Mesendoderm (in vitro differentiated cells): ENCODE results near the gene KRTAP29-1.

Experiments
- DNase-seq: peaks from one replicate; pipeline ENCODE4 v3.0.0; 2013
- H2AK5ac ChIP-seq: 2 replicates; pipeline ENCODE4 v1.6.1; 2013; ENCODE audit warnings: low read length, inconsistent platforms
- H2BK120ac ChIP-seq: 2 replicates; pipeline ENCODE4 v1.6.1; 2013; ENCODE audit warnings: low read depth, mild to moderate bottlenecking, low read length, moderate library complexity, mixed read lengths
- H2BK15ac ChIP-seq: replicated peaks from 2 replicates; pipeline ENCODE4 v1.6.1; 2013; ENCODE audit warnings: low read depth, mild to moderate bottlenecking, moderate library complexity
- H2BK5ac ChIP-seq: 2 replicates; pipeline ENCODE4 v1.6.1; 2013; ENCODE audit warnings: low read length, inconsistent platforms
- H3K18ac ChIP-seq: 2 replicates; pipeline ENCODE4 v1.6.1; 2013; ENCODE audit warnings: mild to moderate bottlenecking, low read length, mixed read lengths
- H3K23ac ChIP-seq: one replicate; pipeline ENCODE4 v1.6.1; 2013; ENCODE audit warnings: low read length
- H3K27ac ChIP-seq: 2 replicates; pipeline ENCODE4 v1.5.1; 2013; ENCODE audit warnings: low read depth, mild to moderate bottlenecking, inconsistent platforms, low read length, moderate library complexity
- H3K27me3 ChIP-seq: 2 replicates; pipeline ENCODE4 v1.6.1; 2013; ENCODE audit warnings: low read length, control low read depth, mild to moderate bottlenecking, inconsistent platforms; ENCODE audit not compliant: insufficient read depth, poor library complexity
- H3K36me3 ChIP-seq: 2 replicates; pipeline ENCODE4 v1.6.1; 2013; ENCODE audit warnings: low read length, inconsistent platforms; ENCODE audit not compliant: control insufficient read depth, insufficient read depth
- H3K4ac ChIP-seq: one replicate; pipeline ENCODE4 v1.6.1; 2013; ENCODE audit warnings: low read depth, mild to moderate bottlenecking, low read length, moderate library complexity
- H3K4me1 ChIP-seq: 2 replicates; pipeline ENCODE4 v1.6.1; 2013; ENCODE audit warnings: low read depth, low read length, inconsistent platforms; ENCODE audit not compliant: control insufficient read depth
- H3K4me2 ChIP-seq: 2 replicates; pipeline ENCODE4 v1.6.1; 2013; ENCODE audit warnings: low read length
- H3K4me3 ChIP-seq: 2 replicates; pipeline ENCODE4 v1.5.1; 2013; ENCODE audit warnings: mild to moderate bottlenecking, low read length
- H3K56ac ChIP-seq: one replicate; pipeline ENCODE4 v1.6.1; 2013; ENCODE audit warnings: low read length
- H3K79me1 ChIP-seq: 2 replicates; pipeline ENCODE4 v1.6.1; 2013; ENCODE audit warnings: low read length, inconsistent platforms
- H3K79me2 ChIP-seq: 2 replicates; pipeline ENCODE4 v1.6.1; 2013; ENCODE audit warnings: mild to moderate bottlenecking, low read length; ENCODE audit not compliant: control insufficient read depth, insufficient read depth
- H3K9ac ChIP-seq: 2 replicates; pipeline ENCODE4 v1.6.1; 2013; ENCODE audit warnings: low read length, inconsistent platforms
- H4K5ac ChIP-seq: one replicate; pipeline ENCODE4 v1.6.1; 2013; ENCODE audit warnings: low read length
- H4K8ac ChIP-seq: one replicate; pipeline ENCODE4 v1.6.1; 2013; ENCODE audit warnings: low read depth, mild to moderate bottlenecking, control low read depth, low read length, moderate library complexity
- WGBS: extraction: QIAGEN DNeasy Blood & Tissue Kit; methylation state at CpG from one replicate; pipeline ENCODE4 v1.1.7; 2013; ENCODE audit warnings: low lambda C conversion rate, missing lambda C conversion rate; ENCODE audit not compliant: insufficient coverage; ENCODE audit errors: extremely low coverage; 5-methylcytosine and 5-hydroxymethylcytosine counted together

The KRTAP29-1 gene

DNA sequence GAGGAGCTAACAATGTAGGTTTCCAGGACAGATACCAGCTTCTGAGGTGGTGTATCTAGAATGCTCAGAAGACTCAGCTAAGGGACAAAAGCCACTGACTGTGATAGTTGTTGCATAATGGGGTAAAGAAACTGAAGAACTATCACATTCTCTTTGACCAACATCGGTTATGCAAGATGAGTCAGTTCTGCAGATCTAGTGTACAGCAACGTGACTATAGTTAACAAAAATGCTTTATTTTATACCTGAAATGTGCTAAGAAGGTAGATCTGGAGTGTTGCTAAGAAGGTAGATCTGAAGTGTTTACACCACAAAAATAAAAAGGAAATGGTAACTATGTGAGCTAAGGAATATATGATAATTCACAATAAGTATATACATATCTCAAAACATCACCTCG lies 34.9 kb downstream of the KRTAP29-1 start:
- Histone ChIP-seq H3K27ac (no peak overlapping the region), H3K4me2 (no peak overlapping the region), H2BK5ac (no peak overlapping the region), H3K79me1 (no peaks in the 10 kb centered on the region), H3K23ac (no peak overlapping the region), H3K4me3 (no peak overlapping the region), H3K4ac (no peak overlapping the region), H2AK5ac (no peak overlapping the region), H3K79me2 (no peaks in the 10 kb centered on the region), H2BK120ac (no peak overlapping the region), H3K56ac (no peak overlapping the region), H3K4me1 (no peaks in the 10 kb centered on the region), H3K27me3 (no peaks in the 10 kb centered on the region), H4K8ac (no peak overlapping the region), H2BK15ac (no peak overlapping the region), H3K36me3 (no peaks in the 10 kb centered on the region), H3K18ac (no peak overlapping the region), H4K5ac (no peak overlapping the region), H3K9ac (no peak overlapping the region)
- no peak for DNase-seq
- no CpG with 5 or more reads among the region's 3 CpGs for WGBS

DNA sequence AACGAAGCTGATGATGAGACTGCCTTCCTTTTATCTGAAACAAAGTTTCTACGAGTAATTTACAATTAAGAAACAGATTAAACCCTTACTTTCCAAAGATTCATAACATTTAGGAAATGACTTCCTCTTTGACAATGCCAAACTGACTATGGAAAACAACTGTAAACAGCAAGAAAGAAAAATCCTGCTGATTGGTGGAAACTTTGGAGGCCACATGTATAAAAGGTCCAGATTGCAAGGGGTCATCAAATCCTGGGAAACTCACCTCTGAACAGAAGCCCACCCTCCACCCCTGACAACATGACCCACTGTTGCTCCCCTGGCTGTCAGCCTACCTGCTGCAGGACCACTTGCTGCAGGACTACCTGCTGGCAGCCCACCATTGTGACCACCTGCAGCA lies 37.6 kb downstream of the KRTAP29-1 start, which contains the start of gene KRTAP9-6:
KRTAP9-6 (plus strand) TSS at position 301 of the 400 bp plus-strand sequence; CDS start at position 301, 0 bp downstream.
- no peak within 1 kb of the TSS for H3K18ac ChIP-seq
- no peak within 1 kb of the TSS for H3K4me2 ChIP-seq
- no peak within 1 kb of the TSS for H3K4ac ChIP-seq
- no peaks in the 10 kb centered on the region for H3K79me2 ChIP-seq
- no peaks in the 10 kb centered on the region for H3K4me1 ChIP-seq
- H4K5ac ChIP-seq = no peak within 1 kb of the TSS
- no peak within 1 kb of the TSS for H2BK120ac ChIP-seq
- H3K27ac ChIP-seq = no peak within 1 kb of the TSS
- no peak within 1 kb of the TSS for H3K4me3 ChIP-seq
- no CpG with 5 or more reads among the region's 2 CpGs for WGBS
- H4K8ac ChIP-seq = no peak within 1 kb of the TSS
- no peaks in the 10 kb centered on the region for H3K36me3 ChIP-seq
- H2BK15ac ChIP-seq = no peak within 1 kb of the TSS
- no peaks in the 10 kb centered on the region for H3K27me3 ChIP-seq
- no peak within 1 kb of the TSS for H3K56ac ChIP-seq
- H3K23ac ChIP-seq = no peak within 1 kb of the TSS
- no peaks in the 10 kb centered on the region for H3K79me1 ChIP-seq
- DNase-seq = no peak
- H3K9ac ChIP-seq = no peak within 1 kb of the TSS
- H2AK5ac ChIP-seq = no peak within 1 kb of the TSS
- H2BK5ac ChIP-seq = no peak within 1 kb of the TSS

DNA sequence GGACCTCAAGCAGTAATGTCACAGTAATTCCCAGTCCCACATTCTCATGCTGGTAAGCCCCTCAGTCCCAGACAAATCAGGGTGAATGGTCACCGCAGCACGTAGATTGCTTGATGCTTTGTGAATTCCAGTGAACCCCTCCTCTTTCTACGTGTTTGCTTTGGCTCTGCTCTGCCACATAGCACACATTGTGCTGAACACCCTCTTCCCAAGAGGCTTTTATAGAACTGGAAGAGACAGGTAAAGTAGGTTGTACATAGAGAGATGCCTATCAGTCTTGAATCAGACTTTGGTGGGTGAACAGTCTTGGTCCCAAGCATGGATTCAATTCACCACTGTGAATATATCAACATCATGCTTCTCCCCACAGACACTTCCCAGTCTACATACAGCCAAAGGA lies 38.1 kb downstream of the KRTAP29-1 start:
- Histone ChIP-seq H2AK5ac (no peak overlapping the region), H3K4ac (no peak overlapping the region), H4K8ac (no peak overlapping the region), H3K18ac (no peak overlapping the region), H2BK120ac (no peak overlapping the region), H3K27ac (no peak overlapping the region), H4K5ac (no peak overlapping the region), H2BK5ac (no peak overlapping the region), H3K9ac (no peak overlapping the region), H3K27me3 (no peaks in the 10 kb centered on the region), H3K79me2 (no peaks in the 10 kb centered on the region), H3K4me2 (no peak overlapping the region), H3K79me1 (no peaks in the 10 kb centered on the region), H3K36me3 (no peaks in the 10 kb centered on the region), H3K4me1 (no peaks in the 10 kb centered on the region), H2BK15ac (no peak overlapping the region), H3K56ac (no peak overlapping the region), H3K23ac (no peak overlapping the region), H3K4me3 (no peak overlapping the region)
- no CpG with 5 or more reads among the region's 3 CpGs for WGBS
- DNase-seq = no peak

- H2BK15ac ChIP-seq = no peak overlapping the region
- no peak overlapping the region for H2BK5ac ChIP-seq
- H4K8ac ChIP-seq = no peak overlapping the region
- no peak overlapping the region for H3K9ac ChIP-seq
- no peaks in the 10 kb centered on the region for H3K4me1 ChIP-seq
- no peak overlapping the region for H2AK5ac ChIP-seq
- no peak overlapping the region for H3K4ac ChIP-seq
- no peak overlapping the region for H3K4me3 ChIP-seq
- no peak overlapping the region for H3K4me2 ChIP-seq
- no peaks in the 10 kb centered on the region for H3K79me1 ChIP-seq
- no peaks in the 10 kb centered on the region for H3K27me3 ChIP-seq
- no peak overlapping the region for H3K56ac ChIP-seq
- no peak for DNase-seq
- H3K36me3 ChIP-seq = no peaks in the 10 kb centered on the region
- no peak overlapping the region for H3K27ac ChIP-seq
- H4K5ac ChIP-seq = no peak overlapping the region
- no peak overlapping the region for H2BK120ac ChIP-seq
- H3K18ac ChIP-seq = no peak overlapping the region
- whole genome bisulfite sequencing = no CpG with 5 or more reads among the region's 2 CpGs
- no peaks in the 10 kb centered on the region for H3K79me2 ChIP-seq
- no peak overlapping the region for H3K23ac ChIP-seq
Observed at GRCh38 chr17:41263212-41263611, 39.4 kb downstream of the KRTAP29-1 start.

DNA sequence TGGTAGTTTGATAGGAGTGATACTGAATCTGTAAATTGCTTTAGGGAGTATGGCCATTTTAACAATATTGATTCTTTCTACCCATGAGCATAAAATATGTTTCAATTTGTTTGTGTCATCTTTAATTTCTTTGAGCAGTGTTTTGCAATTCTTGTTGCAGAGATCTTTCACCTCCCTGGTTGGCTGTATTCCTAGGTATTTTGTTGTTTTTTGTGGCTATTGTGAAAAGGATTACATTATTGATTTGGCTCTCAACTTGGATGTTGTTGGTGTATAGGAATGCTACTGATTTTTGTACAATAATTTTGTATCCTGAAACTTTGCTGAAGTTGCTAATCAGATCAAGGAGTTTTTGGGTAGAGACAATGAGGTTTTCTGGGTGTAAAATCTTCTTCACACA lies 44.2 kb downstream of the KRTAP29-1 start:
- Histone ChIP-seq H3K56ac (no peak overlapping the region), H4K5ac (no peak overlapping the region), H2BK120ac (no peak overlapping the region), H3K4ac (no peak overlapping the region), H3K27ac (no peak overlapping the region), H2AK5ac (no peak overlapping the region), H3K4me2 (no peak overlapping the region), H3K79me1 (no peaks in the 10 kb centered on the region), H3K4me3 (no peak overlapping the region), H3K27me3 (no peaks in the 10 kb centered on the region), H3K36me3 (no peaks in the 10 kb centered on the region), H3K9ac (no peak overlapping the region), H3K23ac (no peak overlapping the region), H2BK5ac (no peak overlapping the region), H2BK15ac (no peak overlapping the region), H3K18ac (no peak overlapping the region), H3K79me2 (no peaks in the 10 kb centered on the region), H4K8ac (no peak overlapping the region), H3K4me1 (no peaks in the 10 kb centered on the region)
- DNase-seq = no peak

GRCh38 chr17:41256291-41256685 lies 46.4 kb downstream of the KRTAP29-1 start:
- no peak overlapping the region for H3K4me3 ChIP-seq
- H4K8ac ChIP-seq = no peak overlapping the region
- H2BK15ac ChIP-seq = no peak overlapping the region
- H3K36me3 ChIP-seq = no peaks in the 10 kb centered on the region
- H3K79me1 ChIP-seq = no peaks in the 10 kb centered on the region
- H3K27ac ChIP-seq = no peak overlapping the region
- DNase-seq = no peak
- no peak overlapping the region for H3K23ac ChIP-seq
- no peaks in the 10 kb centered on the region for H3K79me2 ChIP-seq
- no peak overlapping the region for H3K9ac ChIP-seq
- no CpG with 5 or more reads among the region's 1 CpG for WGBS
- H2BK5ac ChIP-seq = no peak overlapping the region
- no peak overlapping the region for H3K18ac ChIP-seq
- H3K56ac ChIP-seq = no peak overlapping the region
- no peak overlapping the region for H3K4ac ChIP-seq
- no peak overlapping the region for H2AK5ac ChIP-seq
- H3K4me1 ChIP-seq = no peaks in the 10 kb centered on the region
- H2BK120ac ChIP-seq = no peak overlapping the region
- H3K4me2 ChIP-seq = no peak overlapping the region
- H4K5ac ChIP-seq = no peak overlapping the region
- H3K27me3 ChIP-seq = no peaks in the 10 kb centered on the region
